ENCODE results near the gene MYL12A. TPM values are rescaled to one million over a fixed set of nuclear protein-coding genes. Genes with fewer than 3 reads are reported as not detected.

Gene MYL12A
- total and polyA plus RNA-seq, 2 of the 8 experiments (the other 6 are each of a cell fraction or from before 2014, with no cell fraction given), result 188 to 247 TPM

- no peak for TF ChIP-seq CHD7 (IDR thresholded peaks at IDR 0.05; ENCODE audit: insufficient replicate concordance, low read length)
- no peak for TF ChIP-seq CEBPB (IDR thresholded peaks at IDR 0.05; ENCODE audit: low read depth, low read length)
- TF ChIP-seq SIRT6 (IDR thresholded peaks at IDR 0.05; ENCODE audit: low read length), result no peak
- TF ChIP-seq USF2 (IDR thresholded peaks at IDR 0.05; ENCODE audit: low read length), result no peak
- no peak for TF ChIP-seq MAFK (IDR thresholded peaks at IDR 0.05; ENCODE audit: low read depth, low read length)
- no peak for TF ChIP-seq E2F6 (IDR thresholded peaks at IDR 0.05)
- TF ChIP-seq TAF1 (IDR thresholded peaks at IDR 0.05; ENCODE audit: low read depth, low read length), result no peak
- no peak for TF ChIP-seq POU5F1 (IDR thresholded peaks at IDR 0.05; ENCODE audit: low read depth, low read length)
These were observed 42.4 kb upstream of the MYL12A start (continued) for GRCh38 chr18:3205239-3205638.
